IPS-18a (cell line): ENCODE results near the gene PRKAR1B.

Experiments
- H3K27ac ChIP-seq: one replicate; pipeline ENCODE4 v1.5.1; 2013; ENCODE audit warnings: low read length
- H3K27me3 ChIP-seq: one replicate; pipeline ENCODE4 v1.6.1; 2013; ENCODE audit warnings: mild to moderate bottlenecking, low read length; ENCODE audit not compliant: control insufficient read depth, insufficient read depth
- H3K36me3 ChIP-seq: one replicate; pipeline ENCODE4 v1.6.1; 2013; ENCODE audit warnings: low read depth, low read length; ENCODE audit not compliant: control insufficient read depth
- H3K4me1 ChIP-seq: one replicate; pipeline ENCODE4 v1.6.1; 2013; ENCODE audit warnings: low read depth, low read length; ENCODE audit not compliant: control insufficient read depth
- H3K4me3 ChIP-seq: one replicate; pipeline ENCODE4 v1.5.1; 2013; ENCODE audit warnings: low read length
- H3K9ac ChIP-seq: one replicate; pipeline ENCODE4 v1.6.1; 2013; ENCODE audit warnings: mild to moderate bottlenecking, low read length, moderate library complexity
- H3K9me3 ChIP-seq: one replicate; pipeline ENCODE4 v1.6.1; 2013; ENCODE audit warnings: low read depth, low read length; ENCODE audit not compliant: control insufficient read depth

Gene PRKAR1B

GRCh38 chr7:668958-669357, 58.1 kb downstream of the PRKAR1B start:
- Histone ChIP-seq H3K27ac (no peak overlapping the region), H3K9me3 (no peaks in the 10 kb centered on the region), H3K27me3 (no peaks in the 10 kb centered on the region), H3K36me3 (peaks cover 3% of the 10 kb centered on the region), H3K4me3 (no peak overlapping the region), H3K9ac (no peak overlapping the region), H3K4me1 (peaks cover 16% of the 10 kb centered on the region)

DNA sequence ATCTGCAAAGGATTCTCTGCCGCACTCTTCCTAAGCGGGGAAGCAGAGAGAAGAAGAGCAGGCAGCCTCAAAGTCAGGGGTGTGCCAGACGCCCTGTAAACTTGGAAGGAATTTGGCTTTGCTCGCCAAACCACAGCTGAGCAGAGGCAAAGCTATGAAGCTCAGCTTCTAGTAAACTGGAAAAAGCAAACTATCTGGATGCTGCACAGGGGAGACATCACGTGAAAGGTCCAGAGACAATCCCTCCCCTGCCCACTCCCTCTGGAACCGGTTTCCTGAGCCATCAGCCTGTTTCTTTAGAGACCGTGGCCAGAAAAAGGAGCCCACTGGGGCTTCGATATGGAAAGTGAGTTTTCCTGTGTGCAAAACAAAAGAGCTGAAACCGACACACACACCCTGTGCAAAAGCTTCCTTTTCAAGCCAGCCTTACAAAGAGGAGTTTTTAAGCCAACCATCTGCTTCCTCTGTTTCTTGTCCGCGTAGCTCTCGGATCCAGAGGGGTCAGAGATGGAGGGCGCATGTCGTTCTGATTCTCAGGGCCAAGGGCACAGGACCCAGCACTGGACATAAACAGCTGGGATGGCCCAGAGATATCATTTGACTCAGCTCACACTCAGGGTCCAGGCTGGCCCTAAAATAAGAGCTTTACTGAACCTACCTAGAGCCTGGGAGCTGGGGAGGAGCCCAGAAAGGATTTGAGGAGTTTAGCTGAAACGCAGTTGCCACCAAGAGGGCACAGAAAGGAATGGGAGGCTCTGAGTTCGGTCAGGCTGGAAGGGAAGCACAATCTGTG, 58.7 kb downstream of the PRKAR1B start:
- H3K27me3 ChIP-seq, result no peaks in the 10 kb centered on the region
- no peak overlapping the region for H3K9ac ChIP-seq
- no peak overlapping the region for H3K27ac ChIP-seq
- H3K9me3 ChIP-seq, result no peaks in the 10 kb centered on the region
- peaks cover 16% of the 10 kb centered on the region for H3K4me1 ChIP-seq
- H3K36me3 ChIP-seq, result peaks cover 3% of the 10 kb centered on the region
- H3K4me3 ChIP-seq, result no peak overlapping the region

GRCh38 chr7:666454-667292, 60.4 kb downstream of the PRKAR1B start:
- no peak overlapping the region for H3K27ac ChIP-seq
- H3K4me3 ChIP-seq, result no peak overlapping the region
- peaks cover 16% of the 10 kb centered on the region for H3K4me1 ChIP-seq
- no peaks in the 10 kb centered on the region for H3K9me3 ChIP-seq
- no peak overlapping the region for H3K9ac ChIP-seq
- H3K36me3 ChIP-seq, result peaks cover 3% of the 10 kb centered on the region
- H3K27me3 ChIP-seq, result no peaks in the 10 kb centered on the region

GRCh38 chr7:665736-666453, 61.2 kb downstream of the PRKAR1B start:
- H3K4me1 ChIP-seq, result peaks cover 16% of the 10 kb centered on the region
- peaks cover 3% of the 10 kb centered on the region for H3K36me3 ChIP-seq
- H3K27me3 ChIP-seq, result no peaks in the 10 kb centered on the region
- H3K9me3 ChIP-seq, result no peaks in the 10 kb centered on the region
- H3K4me3 ChIP-seq, result no peak overlapping the region
- peak overlapping the region; percentile 24 for H3K27ac ChIP-seq
- peak overlapping the region; percentile 33 for H3K9ac ChIP-seq

- H3K9me3 ChIP-seq, result no peaks in the 10 kb centered on the region
- H3K4me3 ChIP-seq, result no peak overlapping the region
- H3K9ac ChIP-seq, result peak overlapping the region; percentile 33
- H3K27me3 ChIP-seq, result no peaks in the 10 kb centered on the region
- H3K4me1 ChIP-seq, result peaks cover 16% of the 10 kb centered on the region
- H3K27ac ChIP-seq, result peak overlapping the region; percentile 38
- H3K36me3 ChIP-seq, result peaks cover 3% of the 10 kb centered on the region
Observed at GRCh38 chr7:664997-665735, 61.9 kb downstream of the PRKAR1B start.

DNA sequence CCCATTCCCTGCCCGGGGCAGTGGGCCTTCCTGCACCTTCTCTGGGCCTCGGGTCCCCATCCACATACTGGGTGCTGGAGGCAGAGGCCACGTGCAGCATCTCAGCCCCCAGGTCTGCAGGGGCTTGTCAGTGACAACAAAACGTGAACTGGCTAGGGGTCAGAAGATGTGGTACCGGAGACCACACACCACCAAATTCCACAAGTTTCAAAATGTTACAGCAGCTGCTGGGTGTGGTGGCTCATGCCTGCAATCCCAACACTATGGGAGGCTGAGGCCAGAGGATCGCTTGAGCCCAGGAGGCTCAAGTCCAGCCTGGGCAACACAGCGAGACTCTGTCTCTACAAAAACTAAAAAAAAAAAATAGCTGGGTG, 62.7 kb downstream of the PRKAR1B start:
- H3K4me3 ChIP-seq, result no peak overlapping the region
- peaks cover 16% of the 10 kb centered on the region for H3K4me1 ChIP-seq
- no peak overlapping the region for H3K9ac ChIP-seq
- no peak overlapping the region for H3K27ac ChIP-seq
- peaks cover 3% of the 10 kb centered on the region for H3K36me3 ChIP-seq
- H3K9me3 ChIP-seq, result no peaks in the 10 kb centered on the region
- no peaks in the 10 kb centered on the region for H3K27me3 ChIP-seq

GRCh38 chr7:662576-662975, 64.5 kb downstream of the PRKAR1B start:
- no peaks in the 10 kb centered on the region for H3K27me3 ChIP-seq
- H3K9me3 ChIP-seq, result no peaks in the 10 kb centered on the region
- no peak overlapping the region for H3K4me3 ChIP-seq
- H3K4me1 ChIP-seq, result peaks cover 16% of the 10 kb centered on the region
- no peak overlapping the region for H3K27ac ChIP-seq
- peaks cover 3% of the 10 kb centered on the region for H3K36me3 ChIP-seq
- H3K9ac ChIP-seq, result no peak overlapping the region

DNA sequence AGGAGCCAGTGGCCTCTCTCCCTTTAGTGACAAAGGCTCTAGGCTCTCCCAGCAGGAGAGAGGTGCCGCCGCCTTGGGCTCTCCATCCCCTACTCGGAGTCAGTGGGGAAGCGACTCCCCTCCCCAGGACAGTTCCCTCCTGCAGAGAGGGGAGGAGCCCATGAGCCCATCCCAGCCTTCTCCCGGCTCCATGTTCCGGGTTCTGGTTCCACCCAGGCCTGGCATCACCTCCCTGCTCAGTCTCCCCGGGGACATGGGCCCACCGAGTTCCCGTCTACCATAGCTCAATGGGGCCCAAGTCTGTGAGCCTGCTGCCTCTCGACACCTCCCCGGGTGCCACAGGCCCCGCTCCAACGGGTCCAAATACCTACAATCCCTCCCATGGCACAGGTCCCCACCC, 67.1 kb downstream of the PRKAR1B start:
- Histone ChIP-seq H3K4me1 (peaks cover 2% of the 10 kb centered on the region), H3K27ac (no peak overlapping the region), H3K27me3 (no peaks in the 10 kb centered on the region), H3K4me3 (no peak overlapping the region), H3K9ac (no peak overlapping the region), H3K9me3 (no peaks in the 10 kb centered on the region), H3K36me3 (peaks cover 3% of the 10 kb centered on the region)

- peaks cover 3% of the 10 kb centered on the region for H3K36me3 ChIP-seq
Observed at GRCh38 chr7:659306-659847, 67.7 kb downstream of the PRKAR1B start.

DNA sequence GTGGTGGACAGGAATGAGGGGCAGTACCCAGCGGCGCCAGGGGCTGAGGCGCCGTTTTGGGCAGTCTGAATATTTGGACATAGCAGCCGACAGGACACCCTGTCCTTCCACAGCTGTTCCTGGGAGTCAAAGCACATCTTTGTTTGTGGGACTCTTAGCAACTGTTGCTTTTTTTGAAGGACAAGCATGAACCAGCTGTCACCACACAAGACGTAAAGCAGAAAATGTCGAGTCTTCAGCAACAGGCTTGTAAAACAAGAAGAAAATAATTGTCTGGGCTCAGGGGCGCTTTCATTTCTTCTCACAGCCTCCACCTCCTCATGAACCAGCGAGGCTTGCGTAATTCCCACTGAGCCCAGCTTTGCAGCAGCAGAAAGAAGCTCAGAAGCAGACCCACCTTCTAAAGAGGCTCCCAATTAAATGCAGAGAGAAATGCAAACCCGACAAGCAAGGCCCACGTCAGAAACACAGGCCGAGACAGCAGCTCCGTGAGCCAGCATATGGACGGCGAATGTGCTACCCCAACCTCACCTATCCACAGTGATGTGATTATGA, 69.4 kb downstream of the PRKAR1B start:
- Histone ChIP-seq H3K9ac (no peak overlapping the region), H3K4me3 (no peak overlapping the region), H3K9me3 (no peaks in the 10 kb centered on the region), H3K27me3 (no peaks in the 10 kb centered on the region), H3K27ac (no peak overlapping the region), H3K36me3 (peaks cover 3% of the 10 kb centered on the region), H3K4me1 (no peaks in the 10 kb centered on the region)

More at GRCh38 chr7:659306-659847, 67.7 kb downstream of the PRKAR1B start:
- H3K9me3 ChIP-seq, result no peaks in the 10 kb centered on the region
- no peak overlapping the region for H3K4me3 ChIP-seq
- H3K4me1 ChIP-seq, result no peaks in the 10 kb centered on the region
- H3K9ac ChIP-seq, result no peak overlapping the region
- H3K27ac ChIP-seq, result no peak overlapping the region
- H3K27me3 ChIP-seq, result no peaks in the 10 kb centered on the region
